Heart left ventricle (tissue), 13 donors: ENCODE results near the gene SOWAHD.
"Not testable (repeated sequence)": the region's sequence is repeated elsewhere in the genome, so short reads cannot be mapped to it uniquely, and the experiment has no call there.

Source experiments
- CTCF ChIP-seq, 12 donors: fragments of 200-600 bp; sonication (generic) in 4 of 12; IDR thresholded peaks; one replicate each; pipeline versions ENCODE4 v1.5.0 to v1.8.0; 2018 to 2022; ENCODE audit warnings: antibody characterized with exemption in 12 of 12, mild to moderate bottlenecking in 5 of 12
- POLR2A ChIP-seq, 2 donors: fragments of 450-650 bp; IDR thresholded peaks; one replicate each; pipeline ENCODE4 v1.6.1; 2017; ENCODE audit warnings: antibody characterized with exemption in 2 of 2, mild to moderate bottlenecking in 2 of 2, moderate library complexity in 2 of 2
- donor health status: ischemic (EF 13 %, LVEDD 7.1; RV severe dilation, severe dysfunction).
- donor health status: DM: no; HTN: yes; CAD: no.
- donor health status: DM: no; HTN: no; CAD: no.
- donor health status: ischemic (EF 25% LVEDD 6.9; RV normal size, moderate dysfunction).
- donor health status: ischemic (EF 25% LVEDD 5.7; RV mildly dilated, moderate dysfunction).
- donor health status: ischemic (EF 35%, LVEDD 5.7; RV mildly dilated, moderate dysfunction).
- donor health status: nonischemic (EF 11% LVEDD 7.7; RV severe dilation, severe dysfunction).
- donor health status: DM: yes; HTN: yes; CAD: no.
- donor health status: PGD.
- donor health status: ischemic (EF 29% LVEDD 5.4; RV normal size, mild dysfunction).
- donor health status: nonischemic (EF 23%, LVEDD 6.1; RV moderate dilation, normal function).

DNA sequence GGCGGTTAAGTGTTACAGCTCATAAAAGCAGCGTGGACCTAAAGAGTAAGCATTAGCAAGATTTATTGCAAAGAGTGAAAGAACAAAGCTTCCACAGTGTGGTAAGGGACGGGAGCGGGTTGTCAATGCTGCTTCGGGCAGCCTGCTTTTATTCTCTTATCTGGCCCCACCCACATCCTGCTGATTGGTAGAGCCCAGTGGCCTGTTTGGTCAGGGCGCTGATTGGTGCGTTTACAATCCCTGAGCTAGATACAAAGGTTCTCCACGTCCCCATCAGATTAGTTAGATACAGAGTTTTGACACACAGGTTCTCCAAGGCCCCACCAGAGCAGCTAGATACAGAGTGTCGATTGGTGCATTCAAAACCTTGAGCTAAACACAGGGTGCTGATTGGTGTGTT lies 8.3 kb upstream of the SOWAHD start:
- not testable (repeated sequence) for TF ChIP-seq POLR2A, CTCF (IDR thresholded peaks at IDR 0.05)
